ENCODE data around the gene CABLES2. TPM values are rescaled to one million over a fixed set of nuclear protein-coding genes. Genes with fewer than 3 reads are reported as not detected.
A peak's percentile ranks its signal among the peaks of the same experiment; 100 is the strongest.

The CABLES2 gene
- total RNA-seq, 1 experiment from 2014 or later: 8.9 TPM

GRCh38 chr20:62427172-62428001, 20.3 kb upstream of the CABLES2 start, which contains the start of gene RBBP8NL:
Gene RBBP8NL, minus strand, starts transcription at chr20:62427539. Its CDS starts 7,892 bp downstream, at chr20:62419647.
- CTCF ChIA-PET: interaction anchor here (1.0 to 2.3 kb wide), 3 partner anchors 17 to 189 kb away, joined by 4 to 7 read pairs (median 4); no protein-coding TSS in a partner anchor
- no peak within 1 kb of the TSS for H2AFZ ChIP-seq (ENCODE audit: low read depth, low read length, poor library complexity, severe bottlenecking)

More at GRCh38 chr20:62427172-62428001, 20.3 kb upstream of the CABLES2 start, which contains the start of gene RBBP8NL:
- BruUV-seq (replicated peaks): no TSS peak
- Histone ChIP-seq H3K4me3 (replicated peaks in 1 of 2; ENCODE audit: low read depth in 1 of 2, low read length in 2 of 2) (peak within 1 kb of the TSS in 1 of 2 experiments; percentile 40; a peak in 2 of 4 replicates), H3K9ac (ENCODE audit: low read length) (peak within 1 kb of the TSS; percentile 35; the same call in 1 of the 2 replicates), H4K20me1 (ENCODE audit: insufficient read depth) (no peaks in the 10 kb centered on the region), H3K9me2 (ENCODE audit: insufficient read depth) (no peaks in the 10 kb centered on the region), H3K79me2 (ENCODE audit: insufficient read depth, low read length) (no peaks in the 10 kb centered on the region), H3K27ac (ENCODE audit: low read depth, low read length) (peak within 1 kb of the TSS; percentile 80), H3K36me3 (ENCODE audit: control insufficient read depth in 1 of 2, insufficient read depth in 2 of 2, low read length in 2 of 2) (no peaks in the 10 kb centered on the region), H3K27me3 (ENCODE audit: insufficient read depth, low read length) (no peaks in the 10 kb centered on the region), H3K9me3 (ENCODE audit: control insufficient read depth in 1 of 2, insufficient read depth in 1 of 2, low read depth in 1 of 2, low read length in 2 of 2) (no peaks in the 10 kb centered on the region), H3K4me2 (ENCODE audit: low read length) (peak within 1 kb of the TSS; percentile 77), H3K4me1 (ENCODE audit: control insufficient read depth in 1 of 2, insufficient read depth in 2 of 2, low read length in 2 of 2) (peaks cover 29 to 39% of the 10 kb centered on the region in 2 experiments)
- TF ChIP-seq POLR2AphosphoS5 (IDR thresholded peaks at IDR 0.05; ENCODE audit: low read depth, low read length): peak; percentile 41; the same call in 1 of the 2 replicates
- no peak for TF ChIP-seq EGR1 (IDR thresholded peaks at IDR 0.05; ENCODE audit: low read depth)
- TF ChIP-seq, protein P1, sequence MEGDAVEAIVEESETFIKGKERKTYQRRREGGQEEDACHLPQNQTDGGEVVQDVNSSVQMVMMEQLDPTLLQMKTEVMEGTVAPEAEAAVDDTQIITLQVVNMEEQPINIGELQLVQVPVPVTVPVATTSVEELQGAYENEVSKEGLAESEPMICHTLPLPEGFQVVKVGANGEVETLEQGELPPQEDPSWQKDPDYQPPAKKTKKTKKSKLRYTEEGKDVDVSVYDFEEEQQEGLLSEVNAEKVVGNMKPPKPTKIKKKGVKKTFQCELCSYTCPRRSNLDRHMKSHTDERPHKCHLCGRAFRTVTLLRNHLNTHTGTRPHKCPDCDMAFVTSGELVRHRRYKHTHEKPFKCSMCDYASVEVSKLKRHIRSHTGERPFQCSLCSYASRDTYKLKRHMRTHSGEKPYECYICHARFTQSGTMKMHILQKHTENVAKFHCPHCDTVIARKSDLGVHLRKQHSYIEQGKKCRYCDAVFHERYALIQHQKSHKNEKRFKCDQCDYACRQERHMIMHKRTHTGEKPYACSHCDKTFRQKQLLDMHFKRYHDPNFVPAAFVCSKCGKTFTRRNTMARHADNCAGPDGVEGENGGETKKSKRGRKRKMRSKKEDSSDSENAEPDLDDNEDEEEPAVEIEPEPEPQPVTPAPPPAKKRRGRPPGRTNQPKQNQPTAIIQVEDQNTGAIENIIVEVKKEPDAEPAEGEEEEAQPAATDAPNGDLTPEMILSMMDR (IDR thresholded peaks at IDR 0.05 in 2 of 3, conservative IDR thresholded peaks at IDR 0.05 in 1 of 3; ENCODE audit: borderline replicate concordance in 1 of 3, insufficient read depth in 1 of 3, low read depth in 2 of 3, low read length in 2 of 3): peak in 2 of 3 experiments; percentile 20 to 36; a peak in 3 of 6 replicates
- peak; percentile 89 for TF ChIP-seq SP1 (IDR thresholded peaks at IDR 0.05; ENCODE audit: low read depth)
- TF ChIP-seq RAD21 (IDR thresholded peaks at IDR 0.05; ENCODE audit: low read depth): no peak; the same call in 1 of the 2 replicates
- peak; percentile 67 for TF ChIP-seq YY1 (IDR thresholded peaks at IDR 0.05; ENCODE audit: extremely low read depth, insufficient replicate concordance, low read depth, low read length)
- TF ChIP-seq EZH2 (IDR thresholded peaks at IDR 0.05): no peak
- no peak for TF ChIP-seq SRF (IDR thresholded peaks at IDR 0.05; ENCODE audit: low read depth)
- POLR2A ChIA-PET: no interaction called here
- RAD21 ChIA-PET (ENCODE audit: low non-redundant PET in 1 of 2, low total read pairs in 2 of 2, uncharacterized antibody in 2 of 2, unreplicated experiment in 2 of 2): interaction anchor here (0.6 to 1.5 kb wide), 3 partner anchors 17 to 442 kb away, joined by 3 to 7 read pairs (median 4); no protein-coding TSS in a partner anchor
- peak; percentile 77 for DNase-seq (ENCODE audit: low read depth, low spot score)
- intact Hi-C loops (cut with micrococcal nuclease): no loop called here
- peak; percentile 89 for ATAC-seq
